ENCODE data around the gene TIGIT.
"Not testable (repeated sequence)": the region's sequence is repeated elsewhere in the genome, so short reads cannot be mapped to it uniquely, and the experiment has no call there.

The TIGIT gene

DNA sequence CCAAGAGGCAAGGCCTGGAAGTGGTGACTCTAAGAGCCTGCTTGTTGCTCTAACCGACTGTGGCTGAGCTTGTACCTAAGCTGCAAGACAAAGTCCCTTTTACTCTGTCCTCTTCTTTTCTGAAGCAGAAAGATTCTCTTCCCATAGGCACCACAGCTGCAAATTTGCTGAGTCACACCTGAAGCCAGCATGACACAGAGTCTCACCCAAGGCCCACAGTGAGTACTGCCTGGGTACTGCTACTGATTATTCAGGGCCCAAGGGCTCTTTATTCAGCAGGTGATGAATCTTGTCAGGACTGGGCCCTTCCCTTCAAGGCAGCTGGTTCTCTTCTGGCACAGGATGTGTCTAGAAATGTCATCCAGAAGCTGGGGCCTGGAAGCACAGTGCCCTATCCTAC is 18.9 kb upstream of the TIGIT start:
- no peak overlapping the region for H3K4me3 ChIP-seq (ENCODE audit: low read depth, low read length)
- TF ChIP-seq, protein P1, sequence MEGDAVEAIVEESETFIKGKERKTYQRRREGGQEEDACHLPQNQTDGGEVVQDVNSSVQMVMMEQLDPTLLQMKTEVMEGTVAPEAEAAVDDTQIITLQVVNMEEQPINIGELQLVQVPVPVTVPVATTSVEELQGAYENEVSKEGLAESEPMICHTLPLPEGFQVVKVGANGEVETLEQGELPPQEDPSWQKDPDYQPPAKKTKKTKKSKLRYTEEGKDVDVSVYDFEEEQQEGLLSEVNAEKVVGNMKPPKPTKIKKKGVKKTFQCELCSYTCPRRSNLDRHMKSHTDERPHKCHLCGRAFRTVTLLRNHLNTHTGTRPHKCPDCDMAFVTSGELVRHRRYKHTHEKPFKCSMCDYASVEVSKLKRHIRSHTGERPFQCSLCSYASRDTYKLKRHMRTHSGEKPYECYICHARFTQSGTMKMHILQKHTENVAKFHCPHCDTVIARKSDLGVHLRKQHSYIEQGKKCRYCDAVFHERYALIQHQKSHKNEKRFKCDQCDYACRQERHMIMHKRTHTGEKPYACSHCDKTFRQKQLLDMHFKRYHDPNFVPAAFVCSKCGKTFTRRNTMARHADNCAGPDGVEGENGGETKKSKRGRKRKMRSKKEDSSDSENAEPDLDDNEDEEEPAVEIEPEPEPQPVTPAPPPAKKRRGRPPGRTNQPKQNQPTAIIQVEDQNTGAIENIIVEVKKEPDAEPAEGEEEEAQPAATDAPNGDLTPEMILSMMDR (IDR thresholded peaks at IDR 0.05; ENCODE audit: low read depth, low read length) = no peak

GRCh38 chr3:114276856-114277255 is 17.0 kb upstream of the TIGIT start:
- not testable (repeated sequence) for H3K4me3 ChIP-seq (ENCODE audit: low read depth, low read length)

DNA sequence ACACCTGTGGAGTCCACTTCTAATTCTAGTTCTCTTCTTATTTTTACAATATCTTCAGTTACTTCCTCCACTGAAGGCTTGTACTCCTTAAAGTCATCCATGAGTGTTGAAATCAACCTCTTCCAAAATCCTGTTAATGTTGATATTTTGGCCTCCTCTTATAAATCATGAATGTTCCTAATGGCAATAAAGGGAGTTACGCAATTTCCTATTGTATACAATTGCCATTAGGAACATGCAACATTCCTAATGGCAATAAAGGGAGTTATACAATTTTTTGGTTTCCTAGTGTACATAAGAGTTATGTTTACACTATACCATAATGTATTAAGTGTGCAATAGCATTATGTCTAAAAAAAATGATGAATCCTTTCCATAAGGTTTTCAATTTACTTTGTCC is 9.2 kb upstream of the TIGIT start:
- TF ChIP-seq, protein P1 (IDR thresholded peaks at IDR 0.05; ENCODE audit: low read depth, low read length) = no peak
- no peak overlapping the region for H3K4me3 ChIP-seq (ENCODE audit: low read depth, low read length)

DNA sequence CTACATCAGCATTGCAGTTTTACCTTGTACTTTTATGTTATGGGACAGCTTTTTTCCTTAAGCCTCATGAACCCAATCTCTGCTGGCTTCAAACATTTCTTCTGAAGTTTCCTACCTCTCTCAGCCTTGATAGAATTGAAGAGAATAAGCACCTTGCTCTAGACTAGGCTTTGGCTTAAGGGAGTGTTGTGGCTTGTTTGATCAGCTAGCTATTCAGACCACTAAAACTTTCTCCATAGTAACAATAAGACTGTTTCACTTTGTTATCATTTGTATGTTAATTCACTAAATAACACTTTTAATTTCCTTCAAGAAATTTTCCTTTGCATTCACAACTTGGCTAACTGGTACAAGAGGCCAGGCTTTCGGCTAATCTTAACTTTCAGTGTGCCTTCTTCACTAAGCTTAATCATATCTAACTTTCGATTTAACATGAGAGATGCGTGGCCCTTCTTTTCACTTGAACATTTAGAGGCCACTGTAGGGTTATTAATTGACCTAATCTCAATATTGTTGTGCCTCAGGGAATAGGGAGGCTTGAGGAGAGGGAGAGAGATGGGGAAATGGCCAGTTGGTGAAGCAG is 8.1 kb upstream of the TIGIT start:
- TF ChIP-seq, protein P1 (IDR thresholded peaks at IDR 0.05; ENCODE audit: low read depth, low read length) = no peak

GRCh38 chr3:114286266-114286665 is 7.6 kb upstream of the TIGIT start:
- TF ChIP-seq, protein P1 (IDR thresholded peaks at IDR 0.05; ENCODE audit: low read depth, low read length) = no peak
- no peak overlapping the region for H3K4me3 ChIP-seq (ENCODE audit: low read depth, low read length)

More for the DNA sequence above, 8.1 kb upstream of the TIGIT start:
- no peak overlapping the region for H3K4me3 ChIP-seq (ENCODE audit: low read depth, low read length)

DNA sequence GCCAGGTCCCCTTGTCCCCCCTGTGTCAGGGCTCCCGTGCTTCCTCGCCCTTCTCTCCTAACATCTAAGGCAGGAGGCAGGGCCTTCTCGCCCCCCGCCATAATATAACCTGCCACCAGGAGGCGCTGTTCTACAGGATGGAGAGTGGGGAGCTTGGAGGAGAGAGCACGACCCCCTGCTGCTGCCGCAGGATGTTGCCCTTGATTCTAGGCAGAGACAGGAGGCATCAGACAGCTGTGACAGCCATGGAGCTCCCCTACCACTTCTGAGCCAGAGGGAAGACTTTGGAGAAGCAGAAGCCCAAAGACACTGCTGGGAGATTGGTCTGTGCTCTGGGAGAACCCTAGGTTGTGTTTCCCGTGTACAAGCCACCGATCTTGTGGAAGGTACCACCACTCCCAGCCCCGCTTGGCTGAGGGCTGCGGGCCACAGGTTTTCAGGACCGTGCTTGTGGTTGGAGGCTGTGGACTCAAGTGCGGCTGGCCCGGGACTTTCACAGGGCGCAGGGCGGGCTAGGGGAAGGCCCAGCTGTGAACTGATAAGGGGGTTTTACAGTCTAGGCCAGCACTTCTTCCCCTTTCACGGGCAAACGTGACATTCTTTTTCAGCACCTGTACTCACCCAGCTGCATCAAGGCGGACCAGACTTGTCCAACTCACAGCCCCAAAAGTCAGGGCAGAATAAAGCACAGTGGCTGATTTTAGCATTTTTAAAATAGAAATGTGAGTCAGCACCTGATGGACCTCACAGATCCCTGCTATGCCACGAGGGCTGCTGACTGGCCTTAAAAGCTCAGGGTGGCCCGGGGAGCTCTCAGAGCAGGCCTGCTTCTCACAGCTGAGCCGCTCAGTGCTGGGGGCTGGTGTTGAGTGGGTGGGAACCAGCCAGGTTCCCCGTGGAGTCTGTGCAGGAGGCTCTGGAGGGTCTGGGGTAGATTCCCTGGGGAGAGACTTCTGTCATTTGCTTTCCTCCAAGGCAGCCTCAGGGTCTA is 2.6 kb upstream of the TIGIT start:
- H3K4me3 ChIP-seq (ENCODE audit: low read depth, low read length) = no peak overlapping the region
- TF ChIP-seq, protein P1 (IDR thresholded peaks at IDR 0.05; ENCODE audit: low read depth, low read length) = peak; percentile 74

GRCh38 chr3:114294940-114295480 is 1.2 kb downstream of the TIGIT start:
- no peak overlapping the region for H3K4me3 ChIP-seq (ENCODE audit: low read depth, low read length)
- TF ChIP-seq, protein P1 (IDR thresholded peaks at IDR 0.05; ENCODE audit: low read depth, low read length) = no peak

Data from WI38 (cell line).